GM21515 (cell line): ENCODE measurements around the gene MKKS.
"Not testable (repeated sequence)": the region's sequence is repeated elsewhere in the genome, so short reads cannot be mapped to it uniquely, and the experiment has no call there.

Source experiments
- ATAC-seq: cut with Tn5 transposase; IDR thresholded peaks from one replicate; pipeline ENCODE4 v1.9.1; 2021; ENCODE audit not compliant: unreplicated experiment

Gene MKKS

DNA sequence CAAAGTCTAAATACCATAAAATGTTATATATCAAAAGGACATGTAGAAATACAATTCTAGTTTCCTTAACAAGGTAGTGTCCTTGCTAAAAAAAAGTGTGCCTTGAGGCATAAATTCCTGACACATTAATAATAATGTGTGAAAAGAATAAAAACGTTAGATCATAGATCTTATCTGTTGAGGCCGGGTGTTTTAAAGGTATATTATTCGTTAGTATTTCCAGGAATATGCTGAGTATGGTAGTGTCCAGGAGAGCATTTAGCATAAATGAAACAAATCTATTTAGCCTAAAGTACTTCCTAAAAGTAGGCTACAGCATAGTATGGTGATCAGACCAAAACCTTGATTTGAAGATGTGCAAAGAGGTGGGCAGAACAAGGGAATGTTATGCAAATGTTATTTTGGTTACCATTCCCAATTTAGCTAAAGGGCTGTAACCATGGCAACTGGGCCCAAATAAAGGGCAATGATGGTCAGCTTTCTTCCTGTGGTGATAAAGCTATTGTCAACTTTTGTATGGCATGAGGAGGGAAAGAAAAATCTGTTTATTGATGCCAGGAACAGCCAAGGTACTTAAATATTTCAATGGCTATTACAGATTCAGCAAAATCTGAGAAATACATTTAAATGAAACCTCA is 18.9 kb downstream of the MKKS start:
- ATAC-seq = no peak

DNA sequence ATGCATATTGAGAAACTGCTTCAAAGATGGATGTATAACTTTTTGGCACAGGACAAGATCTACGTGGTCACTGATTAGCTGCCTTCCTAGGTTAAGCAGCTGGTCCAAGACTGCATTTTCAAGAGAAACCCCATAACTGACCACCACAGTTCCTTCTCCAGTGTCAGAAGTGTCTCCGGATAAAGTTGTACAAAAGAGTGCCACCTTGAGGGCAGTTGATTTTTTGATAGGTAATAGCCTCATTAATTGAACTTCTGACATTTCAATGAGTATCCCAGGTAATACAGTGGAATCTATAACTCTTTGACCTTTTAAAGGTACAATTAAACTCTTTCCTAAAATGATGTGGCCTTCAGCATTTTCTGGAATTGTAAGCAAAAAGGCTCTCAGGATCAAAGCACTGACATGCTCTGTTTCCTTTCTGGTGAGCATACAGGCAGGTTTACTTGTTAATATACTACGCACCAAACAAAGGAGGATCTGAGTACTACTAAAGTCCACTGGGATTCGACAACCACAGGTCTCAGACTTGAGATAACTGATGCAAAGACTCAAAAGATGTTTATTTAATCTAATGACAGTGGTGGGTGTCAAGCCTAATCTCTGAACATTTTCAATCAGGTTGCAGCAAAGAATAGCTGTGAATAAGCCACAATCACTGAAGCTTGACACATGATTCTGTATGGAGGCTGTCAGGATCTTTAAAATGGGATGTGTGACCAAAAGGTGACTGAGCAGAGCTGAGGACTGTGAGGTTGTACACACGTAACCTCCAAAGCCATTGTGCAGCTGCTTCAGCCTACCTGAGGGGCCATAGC is 21.2 kb downstream of the MKKS start:
- ATAC-seq = no peak

GRCh38 chr20:10411673-10412072 is 22.3 kb downstream of the MKKS start:
- ATAC-seq = no peak

- no peak for ATAC-seq
Observed at GRCh38 chr20:10408108-10408813, 25.8 kb downstream of the MKKS start.

GRCh38 chr20:10404959-10405530 is 29.0 kb downstream of the MKKS start:
- ATAC-seq = no peak

DNA sequence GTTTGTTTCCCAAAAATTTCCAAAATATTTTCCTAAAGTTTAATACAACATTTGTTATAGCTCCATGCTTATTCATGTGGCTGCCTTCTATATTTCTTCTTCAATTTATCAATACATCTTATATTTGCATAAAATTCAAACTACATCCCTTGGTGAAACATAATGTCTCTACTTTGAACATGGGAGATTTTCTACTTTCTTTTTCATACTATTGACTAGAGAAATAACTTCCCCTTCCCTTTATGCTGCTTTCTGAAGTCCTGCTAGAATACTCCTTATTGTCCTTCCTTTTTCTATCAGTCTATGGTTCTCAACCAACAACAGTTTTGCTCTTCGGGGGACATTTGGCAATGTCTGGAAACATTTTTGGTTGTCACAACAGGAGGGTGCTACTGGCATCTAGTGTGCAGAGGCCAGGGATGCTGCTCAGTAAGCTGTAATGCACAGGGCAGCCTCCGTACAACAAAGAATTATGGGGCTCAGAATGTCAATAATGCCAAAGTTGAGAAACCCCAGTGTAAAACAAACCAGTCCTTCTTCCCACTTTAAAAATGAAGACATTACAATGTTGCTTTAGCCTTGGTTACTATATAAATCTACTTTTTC is 29.9 kb downstream of the MKKS start:
- ATAC-seq = no peak

DNA sequence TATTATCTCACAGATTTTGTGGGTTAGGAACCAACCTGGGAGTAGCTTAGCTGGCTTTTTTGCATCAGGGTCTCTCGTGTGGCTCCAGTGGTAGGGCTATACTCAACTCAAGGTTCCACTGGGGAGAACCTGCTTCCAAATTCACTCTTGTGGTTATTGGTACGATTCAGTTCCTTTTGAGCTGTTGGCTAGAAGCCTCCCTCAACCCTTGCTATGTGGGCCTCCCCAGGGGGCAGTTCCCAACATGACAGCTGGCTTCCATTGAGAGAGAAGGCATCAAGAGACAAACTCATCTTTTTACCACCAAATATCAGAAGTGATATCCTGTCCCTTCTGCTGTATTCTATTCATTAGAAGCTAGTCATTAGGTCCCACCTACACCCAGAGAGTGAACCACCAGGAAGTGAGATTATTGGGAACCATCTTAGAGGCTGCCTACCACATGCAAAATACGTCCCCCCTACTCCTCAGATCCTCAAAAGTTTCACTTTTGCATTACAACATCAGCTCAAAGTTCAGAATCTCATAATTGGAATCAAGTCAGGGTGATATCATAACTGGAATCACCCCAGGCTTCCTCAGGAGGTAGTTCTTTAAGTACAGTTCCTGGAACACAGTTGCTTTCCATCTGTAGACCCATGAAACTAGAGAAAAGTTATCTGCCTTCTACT is 30.9 kb downstream of the MKKS start:
- no peak for ATAC-seq

- no peak for ATAC-seq
Observed at GRCh38 chr20:10398834-10399369, 35.1 kb downstream of the MKKS start.

DNA sequence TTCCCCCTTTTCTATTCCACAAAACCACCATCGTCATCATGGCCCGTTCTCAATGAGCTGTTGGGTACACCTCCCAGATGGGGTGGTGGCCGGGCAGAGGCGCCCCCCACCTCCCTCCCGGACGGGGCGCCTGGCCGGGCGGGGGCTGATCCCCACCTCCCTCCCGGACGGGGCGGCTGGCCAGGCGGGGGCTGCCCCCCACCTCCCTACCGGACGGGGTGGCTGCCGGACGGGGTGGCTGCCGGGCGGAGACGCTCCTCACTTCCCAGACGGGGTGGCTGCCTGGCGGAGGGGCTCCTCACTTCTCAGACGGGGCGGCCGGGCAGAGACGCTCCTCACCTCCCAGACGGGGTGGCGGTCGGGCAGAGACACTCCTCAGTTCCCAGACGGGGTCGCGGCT is 39.3 kb downstream of the MKKS start:
- not testable (repeated sequence) for ATAC-seq

GRCh38 chr20:10390709-10391108 is 43.3 kb downstream of the MKKS start:
- ATAC-seq = no peak

DNA sequence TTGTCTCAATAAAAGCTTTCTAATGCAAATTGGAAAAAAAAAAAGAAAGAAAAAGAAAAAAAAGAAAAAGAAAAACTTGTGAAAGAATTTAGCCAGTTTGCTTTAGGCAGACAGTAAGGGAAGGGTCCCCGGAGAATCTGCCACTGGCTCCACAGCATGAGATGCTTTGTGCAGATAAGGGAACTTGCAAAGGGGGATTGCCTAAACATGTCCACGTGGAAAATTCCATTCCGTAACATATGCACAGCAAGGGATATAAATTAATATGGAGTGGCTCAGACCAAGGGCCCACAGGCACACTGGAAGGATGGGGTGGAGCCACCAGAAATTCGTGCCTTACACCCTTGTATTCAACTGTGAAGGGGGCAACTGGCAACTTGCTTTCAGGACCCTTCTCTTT is 45.4 kb downstream of the MKKS start:
- ATAC-seq = no peak

DNA sequence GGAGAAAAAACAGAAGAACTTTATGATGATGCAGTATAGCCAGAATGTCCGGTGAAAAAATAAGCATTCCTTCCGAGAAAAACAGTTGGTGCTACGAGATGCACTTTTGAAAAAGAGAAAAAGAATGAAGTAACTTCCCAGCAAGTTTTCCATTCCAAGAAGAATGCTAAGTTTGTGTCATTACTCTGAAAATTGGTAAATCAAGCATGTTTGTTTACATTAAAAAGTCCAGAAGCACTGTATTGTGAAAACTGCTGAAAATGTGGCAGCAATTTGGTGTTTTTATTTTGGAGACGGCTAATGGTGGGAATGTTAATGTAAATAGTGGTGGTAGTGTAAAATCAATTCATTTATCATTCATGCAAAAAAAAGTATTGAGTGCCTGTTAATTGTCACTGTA is 46.3 kb downstream of the MKKS start:
- ATAC-seq = no peak

DNA sequence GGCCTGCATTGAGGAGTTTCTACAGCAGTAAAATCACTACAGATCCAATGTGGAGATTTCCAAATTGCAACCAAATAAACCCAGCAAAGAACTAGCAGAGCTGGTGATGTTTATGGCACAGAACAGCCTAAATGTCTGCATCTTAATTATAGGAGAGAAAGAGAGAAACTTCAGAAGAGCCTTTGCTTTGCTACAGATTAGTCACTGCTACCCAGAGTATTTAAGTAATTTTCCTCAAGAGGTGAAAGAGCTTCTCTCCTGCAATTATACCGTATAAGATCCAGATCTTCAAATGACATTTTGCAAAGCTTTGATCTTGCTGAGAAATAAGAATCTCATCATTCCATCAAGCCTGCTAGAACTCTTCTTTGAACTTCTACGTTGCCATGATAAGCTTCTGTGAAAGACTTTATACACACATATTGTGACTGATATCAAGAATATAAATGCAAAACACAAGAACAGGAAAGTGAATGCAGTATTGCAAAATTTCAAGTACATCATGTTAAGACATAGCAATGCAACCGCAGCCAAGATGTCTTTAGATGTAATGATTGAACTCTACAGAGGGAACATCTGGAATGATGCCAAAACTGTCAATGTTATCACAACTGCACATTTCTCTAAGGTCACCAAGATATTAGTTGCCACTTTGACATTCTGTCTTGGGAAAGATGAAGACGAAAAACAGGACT is 48.0 kb downstream of the MKKS start:
- ATAC-seq = no peak

- no peak for ATAC-seq
Observed at GRCh38 chr20:10381477-10381876, 52.5 kb downstream of the MKKS start.

- ATAC-seq = no peak
Observed at GRCh38 chr20:10379761-10380160, 54.3 kb downstream of the MKKS start.

GRCh38 chr20:10376270-10377075 is 57.5 kb downstream of the MKKS start:
- no peak for ATAC-seq

DNA sequence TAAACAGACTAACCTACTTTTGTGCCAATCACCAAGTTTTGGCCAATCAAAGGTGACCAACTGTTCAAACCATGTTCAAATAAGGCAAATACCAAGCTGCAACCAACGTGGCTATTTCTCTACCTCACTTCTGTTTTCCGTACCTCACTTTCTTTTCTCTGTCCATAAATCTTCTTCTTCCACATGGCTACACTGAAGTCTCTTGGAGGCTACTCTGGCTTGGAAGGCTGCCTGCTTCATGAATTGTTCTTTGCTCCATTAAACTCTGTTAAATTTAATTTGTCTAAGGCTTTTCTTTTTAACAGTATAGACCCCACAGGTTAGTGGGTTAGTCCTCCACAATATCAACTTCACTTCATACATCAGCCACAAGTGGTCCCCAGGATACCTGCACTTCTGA is 58.8 kb downstream of the MKKS start:
- ATAC-seq = no peak

DNA sequence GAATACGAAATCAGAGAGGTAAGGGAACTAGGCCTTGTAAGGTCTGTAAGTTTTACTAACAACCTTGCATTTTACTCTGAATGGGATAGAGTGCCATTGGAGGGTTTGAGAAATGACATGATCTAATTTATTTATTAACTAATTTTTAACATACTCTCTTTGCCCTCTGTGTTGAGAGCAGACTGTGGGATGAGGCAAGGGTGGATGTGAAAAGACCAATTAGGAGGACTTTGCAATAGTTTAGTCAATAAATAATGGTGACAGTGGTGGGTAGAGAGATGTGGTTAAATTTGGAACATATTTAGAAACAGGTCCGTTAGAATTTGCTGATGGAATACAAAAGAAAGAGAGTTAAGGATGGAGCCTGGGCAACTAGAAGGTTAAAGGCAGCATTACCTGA is 60.0 kb downstream of the MKKS start:
- no peak for ATAC-seq

DNA sequence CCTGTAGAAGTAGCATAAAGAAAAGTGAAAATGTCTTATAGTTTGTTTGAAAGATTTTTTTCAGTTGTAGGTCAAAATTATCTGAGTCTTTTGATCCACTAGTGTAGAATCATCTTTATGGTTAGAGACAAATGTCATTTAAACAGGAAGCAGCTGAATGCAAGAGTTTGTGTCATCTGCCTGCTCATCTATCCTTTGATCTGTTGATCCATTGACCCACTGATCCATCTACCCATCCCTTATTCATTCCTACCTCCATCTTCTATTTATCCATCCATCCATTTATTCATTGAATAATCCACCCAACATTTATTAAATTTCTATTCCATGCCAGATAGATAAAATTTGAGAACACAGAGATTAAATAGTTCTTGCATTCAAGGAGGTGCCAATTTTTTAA is 62.6 kb downstream of the MKKS start:
- ATAC-seq = no peak
